A673 (cell line): ENCODE results near the gene ACAP2.

Experiments
- EZH2 ChIP-seq: fragments of 200-600 bp; sonication (generic); IDR thresholded peaks from 2 replicates; pipeline ENCODE4 v1.6.1; 2017; ENCODE audit warnings: borderline replicate concordance, low read depth, mild to moderate bottlenecking, mixed read lengths, antibody characterized with exemption, low read length; ENCODE audit not compliant: poor library complexity, severe bottlenecking
- TF ChIP-seq, protein P1 (sequence below): fragments of 300-800, 200-600 bp; sonication (generic); conservative IDR thresholded peaks from 2 replicates; pipeline ENCODE4 v1.5.1; 2017; ENCODE audit warnings: low read depth, mild to moderate bottlenecking, antibody characterized with exemption, low read length, moderate library complexity, mixed read lengths

DNA sequence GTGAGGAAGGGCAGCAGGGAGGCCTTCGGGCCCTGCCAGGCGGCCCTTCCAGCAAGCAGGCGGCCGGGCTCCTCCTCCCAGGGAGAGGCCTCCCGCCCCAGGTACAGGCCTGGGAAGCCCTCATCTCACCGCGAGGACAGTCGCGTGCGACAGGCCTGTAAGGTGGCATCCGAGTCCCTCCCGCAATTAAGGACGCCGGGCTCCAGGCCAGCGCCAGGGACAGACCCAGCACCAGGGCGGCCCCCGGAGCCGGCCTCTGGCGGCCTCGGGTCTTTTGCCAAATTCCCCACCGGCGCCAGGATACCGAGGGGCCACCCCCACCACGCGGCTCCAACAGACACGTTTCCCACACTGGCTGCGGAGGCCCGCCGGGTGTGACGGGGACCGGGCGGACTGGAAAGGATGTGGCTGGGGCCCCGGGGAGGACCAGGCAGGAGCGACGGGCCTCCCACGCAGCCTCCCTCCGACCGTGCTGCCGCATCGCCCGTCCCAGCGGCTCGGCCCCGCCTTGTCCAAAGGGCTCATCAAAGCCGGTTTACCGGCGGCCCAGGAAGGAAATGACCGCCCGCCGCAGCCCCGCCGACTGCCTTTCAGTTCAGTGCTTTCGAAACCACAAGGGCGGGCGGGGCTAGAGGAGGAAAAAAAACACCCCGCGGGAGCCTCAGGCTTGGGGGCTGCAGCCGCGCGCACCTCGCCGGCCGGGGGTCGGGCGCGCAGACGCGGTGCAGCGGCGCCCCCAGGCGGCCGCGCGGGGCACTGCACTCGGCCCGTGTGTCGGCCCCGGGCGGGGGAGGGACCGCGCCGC is 183.1 kb downstream of the ACAP2 start:
- TF ChIP-seq, protein P1, sequence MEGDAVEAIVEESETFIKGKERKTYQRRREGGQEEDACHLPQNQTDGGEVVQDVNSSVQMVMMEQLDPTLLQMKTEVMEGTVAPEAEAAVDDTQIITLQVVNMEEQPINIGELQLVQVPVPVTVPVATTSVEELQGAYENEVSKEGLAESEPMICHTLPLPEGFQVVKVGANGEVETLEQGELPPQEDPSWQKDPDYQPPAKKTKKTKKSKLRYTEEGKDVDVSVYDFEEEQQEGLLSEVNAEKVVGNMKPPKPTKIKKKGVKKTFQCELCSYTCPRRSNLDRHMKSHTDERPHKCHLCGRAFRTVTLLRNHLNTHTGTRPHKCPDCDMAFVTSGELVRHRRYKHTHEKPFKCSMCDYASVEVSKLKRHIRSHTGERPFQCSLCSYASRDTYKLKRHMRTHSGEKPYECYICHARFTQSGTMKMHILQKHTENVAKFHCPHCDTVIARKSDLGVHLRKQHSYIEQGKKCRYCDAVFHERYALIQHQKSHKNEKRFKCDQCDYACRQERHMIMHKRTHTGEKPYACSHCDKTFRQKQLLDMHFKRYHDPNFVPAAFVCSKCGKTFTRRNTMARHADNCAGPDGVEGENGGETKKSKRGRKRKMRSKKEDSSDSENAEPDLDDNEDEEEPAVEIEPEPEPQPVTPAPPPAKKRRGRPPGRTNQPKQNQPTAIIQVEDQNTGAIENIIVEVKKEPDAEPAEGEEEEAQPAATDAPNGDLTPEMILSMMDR = peak; percentile 34; the same call in 1 of the 2 replicates
- no peak for TF ChIP-seq EZH2
